Activated CD8-positive, alpha-beta memory T cell treated with anti-CD3 and anti-CD28 coated beads for 36 hours (primary cell): ENCODE results near the gene PHLDB3. TPM values are rescaled to one million over a fixed set of nuclear protein-coding genes. Genes with fewer than 3 reads are reported as not detected.

Experiments used
- CTCF ChIA-PET: fragments of 350-600 bp; sonication (Branson Sonifier 250); formaldehyde crosslinking; loops from one replicate; lab custom pipeline; 2021; ENCODE audit warnings: antibody characterized with exemption; lab: Charles Lee
- POLR2A ChIA-PET: fragments of 350-600 bp; sonication (Branson Sonifier 250); formaldehyde crosslinking; loops from one replicate; lab custom pipeline; 2021; ENCODE audit warnings: antibody characterized with exemption; lab: Charles Lee
- total RNA-seq, 2 experiments: library from RNA; stranded (reverse); gene quantifications; one replicate each; pipeline ENCODE4 v1.2.3, GENCODE V29; 2021

Gene PHLDB3
- total RNA-seq, 2 experiments from 2014 or later, result 13.4 to 14.5 TPM

GRCh38 chr19:43464134-43464775 lies 40.3 kb downstream of the PHLDB3 start:
- ChIA-PET POLR2A (interaction anchor here (0.8 to 2.5 kb wide), 5 partner anchors 10 to 204 kb away, joined by 3 to 15 read pairs (median 3); partner anchors contain the start of gene PHLDB3), CTCF (interaction anchor here (0.8 to 2.4 kb wide), 4 partner anchors 8 to 130 kb away, joined by 3 to 10 read pairs (median 5); no protein-coding TSS in a partner anchor)

- ChIA-PET POLR2A (interaction anchor here (0.8 to 2.5 kb wide), 7 partner anchors 11 to 205 kb away, joined by 3 to 15 read pairs (median 4); partner anchors contain the start of gene PHLDB3), CTCF (interaction anchor here (0.8 to 2.4 kb wide), 6 partner anchors 8 to 131 kb away, joined by 3 to 10 read pairs (median 3); no protein-coding TSS in a partner anchor)
These were observed 41.0 kb downstream of the PHLDB3 start for GRCh38 chr19:43463381-43464133.

- ChIA-PET POLR2A (interaction anchor here (1.0 to 2.5 kb wide), 5 partner anchors 17 to 206 kb away, joined by 3 to 15 read pairs (median 5); partner anchors contain the start of gene PHLDB3), CTCF (interaction anchor here (1.0 to 2.4 kb wide), 5 partner anchors 9 to 132 kb away, joined by 3 to 10 read pairs (median 3); no protein-coding TSS in a partner anchor)
These were observed 41.7 kb downstream of the PHLDB3 start for GRCh38 chr19:43462785-43463380.

- POLR2A ChIA-PET, result interaction anchor here (1.0 kb wide), 1 partner anchor 17 kb away, joined by 6 read pairs; no protein-coding TSS in a partner anchor
- CTCF ChIA-PET, result interaction anchor here (1.0 to 2.4 kb wide), 4 partner anchors 15 to 132 kb away, joined by 3 to 10 read pairs (median 5); no protein-coding TSS in a partner anchor
These were observed 42.2 kb downstream of the PHLDB3 start for GRCh38 chr19:43462383-43462782.

GRCh38 chr19:43461303-43461702 lies 43.2 kb downstream of the PHLDB3 start:
- ChIA-PET POLR2A (no interaction called here), CTCF (interaction anchor here (1.2 kb wide), 1 partner anchor 58 kb away, joined by 3 read pairs; no protein-coding TSS in a partner anchor)

GRCh38 chr19:43460362-43461016 lies 44.1 kb downstream of the PHLDB3 start:
- POLR2A ChIA-PET, result no interaction called here
- CTCF ChIA-PET, result interaction anchor here (1.2 to 4.3 kb wide), 2 partner anchors 13 to 59 kb away, joined by 3 to 15 read pairs; no protein-coding TSS in a partner anchor

GRCh38 chr19:43457809-43458208 lies 46.7 kb downstream of the PHLDB3 start:
- ChIA-PET CTCF (interaction anchor here (2.1 to 4.3 kb wide), 2 partner anchors 10 to 61 kb away, joined by 6 to 15 read pairs; no protein-coding TSS in a partner anchor), POLR2A (interaction anchor here (0.7 kb wide), 1 partner anchor 90 kb away, joined by 4 read pairs; no protein-coding TSS in a partner anchor)

GRCh38 chr19:43455321-43456113 lies 49.0 kb downstream of the PHLDB3 start:
- POLR2A ChIA-PET, result no interaction called here

GRCh38 chr19:43454031-43454430 lies 50.5 kb downstream of the PHLDB3 start:
- ChIA-PET CTCF (interaction anchor here (1.2 kb wide), 1 partner anchor 65 kb away, joined by 3 read pairs; no protein-coding TSS in a partner anchor), POLR2A (no interaction called here)

More at GRCh38 chr19:43455321-43456113, 49.0 kb downstream of the PHLDB3 start:
- CTCF ChIA-PET, result interaction anchor here (0.6 to 1.2 kb wide), 2 partner anchors 64 to 146 kb away, joined by 3 to 4 read pairs; no protein-coding TSS in a partner anchor

GRCh38 chr19:43452582-43452981 lies 52.0 kb downstream of the PHLDB3 start:
- CTCF ChIA-PET, result interaction anchor here (0.7 kb wide), 1 partner anchor 57 kb away, joined by 3 read pairs; no protein-coding TSS in a partner anchor

GRCh38 chr19:43450545-43450997 lies 54.0 kb downstream of the PHLDB3 start:
- CTCF ChIA-PET, result no interaction called here
- POLR2A ChIA-PET, result no interaction called here

More at GRCh38 chr19:43452582-43452981, 52.0 kb downstream of the PHLDB3 start:
- POLR2A ChIA-PET, result no interaction called here

GRCh38 chr19:43447655-43448054 lies 56.9 kb downstream of the PHLDB3 start:
- CTCF ChIA-PET, result interaction anchor here (0.6 to 6.2 kb wide), 24 partner anchors 9 to 373 kb away, joined by 3 to 86 read pairs (median 4); partner anchors contain the start of genes IRGQ, LYPD3, PHLDB3 and ZNF575
- POLR2A ChIA-PET, result interaction anchor here (1.1 to 1.4 kb wide), 2 partner anchors 72 to 147 kb away, joined by 3 to 6 read pairs; no protein-coding TSS in a partner anchor

- POLR2A ChIA-PET, result interaction anchor here (1.1 to 1.4 kb wide), 2 partner anchors 73 to 147 kb away, joined by 3 to 6 read pairs; no protein-coding TSS in a partner anchor
- CTCF ChIA-PET, result interaction anchor here (0.8 to 6.2 kb wide), 23 partner anchors 8 to 374 kb away, joined by 3 to 86 read pairs (median 5); partner anchors contain the start of genes IRGQ, LYPD3 and PHLDB3
These were observed 57.6 kb downstream of the PHLDB3 start for GRCh38 chr19:43446746-43447489.

GRCh38 chr19:43445426-43445825 lies 59.1 kb downstream of the PHLDB3 start:
- POLR2A ChIA-PET, result interaction anchor here (0.5 kb wide), 1 partner anchor 183 kb away, joined by 4 read pairs; no protein-coding TSS in a partner anchor
- CTCF ChIA-PET, result interaction anchor here (2.2 to 6.2 kb wide), 4 partner anchors 59 to 149 kb away, joined by 11 to 86 read pairs (median 27); partner anchors contain the start of gene PHLDB3

- POLR2A ChIA-PET, result interaction anchor here (0.5 kb wide), 1 partner anchor 183 kb away, joined by 4 read pairs; no protein-coding TSS in a partner anchor
These were observed 59.8 kb downstream of the PHLDB3 start for GRCh38 chr19:43444531-43445287.

More at GRCh38 chr19:43444531-43445287, 59.8 kb downstream of the PHLDB3 start:
- CTCF ChIA-PET, result interaction anchor here (6.2 kb wide), 1 partner anchor 74 kb away, joined by 86 read pairs; no protein-coding TSS in a partner anchor
